SU-DHL-6 (cell line): ENCODE data around the gene NFATC1.

ENCODE experiments used
- EZH2phosphoT487 ChIP-seq: fragments of 200-600 bp; sonication (generic), shearing (Covaris generic); conservative IDR thresholded peaks from 2 replicates; pipeline ENCODE4 v1.6.1; 2018; ENCODE audit warnings: mild to moderate bottlenecking, antibody characterized with exemption, low read length, moderate library complexity, mixed read lengths
- TF ChIP-seq, protein P1 (sequence below): fragments of 200-600 bp; sonication (generic); IDR thresholded peaks from one replicate; pipeline ENCODE4 v1.5.1; 2017; ENCODE audit warnings: antibody characterized with exemption, mild to moderate bottlenecking, low read length, moderate library complexity; ENCODE audit not compliant: insufficient read depth, poor library complexity, severe bottlenecking

DNA sequence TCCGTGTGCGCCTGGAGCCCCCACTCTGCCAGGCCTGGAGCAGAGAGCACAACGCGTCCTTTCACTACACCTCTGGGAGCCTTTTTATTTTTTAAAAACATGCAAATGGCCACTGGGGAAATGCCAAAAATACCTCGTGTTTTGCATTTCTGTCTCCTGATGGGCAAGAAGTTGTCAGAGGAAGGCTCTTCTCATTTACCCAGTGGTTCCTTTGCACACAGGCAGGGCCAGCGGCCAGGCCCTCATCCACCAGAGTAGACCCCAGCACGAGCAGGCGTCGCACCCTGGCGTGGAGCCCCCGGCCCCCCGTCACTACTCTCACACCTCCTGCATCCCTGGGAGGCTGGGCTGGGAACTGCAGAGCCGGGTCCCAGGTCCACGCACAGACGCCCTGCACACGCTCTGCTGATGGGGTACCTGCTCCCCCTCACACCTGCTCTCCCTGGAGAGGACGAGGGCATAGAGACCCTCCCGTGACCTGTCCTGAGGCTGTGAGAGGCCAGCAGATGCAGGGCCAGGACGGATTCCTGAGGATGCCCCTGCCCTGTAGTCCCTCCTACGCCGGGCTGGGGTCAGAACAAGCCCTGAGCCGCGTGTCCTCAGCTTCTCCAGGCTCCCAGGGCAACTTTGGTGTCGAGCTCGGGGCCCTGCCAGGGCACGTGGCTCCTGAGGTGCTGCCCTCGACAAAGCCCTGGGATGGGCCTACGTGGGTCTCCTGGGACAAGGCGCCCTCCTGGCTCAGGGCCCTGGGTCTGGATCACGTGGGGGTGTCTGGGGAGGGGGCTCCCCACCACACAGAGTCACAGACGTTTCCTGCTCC lies 65.0 kb downstream of the NFATC1 start:
- TF ChIP-seq, protein P1, sequence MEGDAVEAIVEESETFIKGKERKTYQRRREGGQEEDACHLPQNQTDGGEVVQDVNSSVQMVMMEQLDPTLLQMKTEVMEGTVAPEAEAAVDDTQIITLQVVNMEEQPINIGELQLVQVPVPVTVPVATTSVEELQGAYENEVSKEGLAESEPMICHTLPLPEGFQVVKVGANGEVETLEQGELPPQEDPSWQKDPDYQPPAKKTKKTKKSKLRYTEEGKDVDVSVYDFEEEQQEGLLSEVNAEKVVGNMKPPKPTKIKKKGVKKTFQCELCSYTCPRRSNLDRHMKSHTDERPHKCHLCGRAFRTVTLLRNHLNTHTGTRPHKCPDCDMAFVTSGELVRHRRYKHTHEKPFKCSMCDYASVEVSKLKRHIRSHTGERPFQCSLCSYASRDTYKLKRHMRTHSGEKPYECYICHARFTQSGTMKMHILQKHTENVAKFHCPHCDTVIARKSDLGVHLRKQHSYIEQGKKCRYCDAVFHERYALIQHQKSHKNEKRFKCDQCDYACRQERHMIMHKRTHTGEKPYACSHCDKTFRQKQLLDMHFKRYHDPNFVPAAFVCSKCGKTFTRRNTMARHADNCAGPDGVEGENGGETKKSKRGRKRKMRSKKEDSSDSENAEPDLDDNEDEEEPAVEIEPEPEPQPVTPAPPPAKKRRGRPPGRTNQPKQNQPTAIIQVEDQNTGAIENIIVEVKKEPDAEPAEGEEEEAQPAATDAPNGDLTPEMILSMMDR: no peak
- TF ChIP-seq EZH2phosphoT487: no peak
